NCI-H128 (cell line): ENCODE measurements around the gene CCDC7.
"Not testable (repeated sequence)": the region's sequence is repeated elsewhere in the genome, so short reads cannot be mapped to it uniquely, and the experiment has no call there.

ENCODE experiments used
- DNase-seq: peaks from one replicate; lab custom pipeline; 2025; ENCODE audit not compliant: unreplicated experiment; lab: John Stamatoyannopoulos, UW

Gene CCDC7

DNA sequence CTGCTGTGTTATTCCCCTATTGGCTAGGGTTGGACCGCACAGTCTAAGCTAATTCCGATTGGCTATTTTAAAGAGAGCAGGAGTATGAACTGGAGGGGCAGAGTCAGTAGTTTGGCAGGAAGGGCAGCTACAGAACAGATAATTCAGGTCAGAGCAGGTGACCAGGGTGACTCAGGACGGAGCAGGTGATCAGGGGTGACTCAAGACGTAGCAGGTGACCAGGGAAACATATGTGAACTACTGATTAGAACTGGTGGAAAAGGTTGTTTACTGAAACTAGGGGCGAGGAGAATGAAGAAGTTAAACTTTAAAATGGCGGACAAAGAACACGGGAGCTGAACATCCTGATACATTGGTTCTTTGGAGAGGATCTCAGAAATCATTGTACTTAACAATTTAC is 102.3 kb downstream of the CCDC7 start:
- DNase-seq, result no peak

- DNase-seq, result no peak
These were observed 110.9 kb downstream of the CCDC7 start for GRCh38 chr10:32556783-32557395.

DNA sequence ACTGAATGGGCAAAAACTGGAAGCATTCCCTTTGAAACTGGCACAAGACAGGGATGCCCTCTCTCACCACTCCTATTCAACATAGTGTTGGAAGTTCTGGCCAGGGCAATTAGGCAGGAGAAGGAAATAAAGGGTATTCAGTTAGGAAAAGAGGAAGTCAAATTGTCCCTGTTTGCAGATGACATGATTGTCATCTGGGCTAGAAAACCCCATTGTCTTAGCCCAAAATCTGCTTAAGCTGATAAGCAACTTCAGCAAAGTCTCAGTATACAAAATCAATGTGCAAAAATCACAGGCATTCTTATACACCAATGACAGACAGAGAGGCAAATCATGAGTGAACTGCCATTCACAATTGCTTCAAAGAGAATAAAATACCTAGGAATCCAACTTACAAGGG is 116.8 kb downstream of the CCDC7 start:
- not testable (repeated sequence) for DNase-seq

- no peak for DNase-seq
These were observed 131.5 kb downstream of the CCDC7 start for GRCh38 chr10:32577448-32577847.

GRCh38 chr10:32582946-32583345 is 137.0 kb downstream of the CCDC7 start:
- DNase-seq, result no peak

GRCh38 chr10:32598022-32598421 is 152.1 kb downstream of the CCDC7 start:
- DNase-seq, result not testable (repeated sequence)

- DNase-seq, result no peak
These were observed 154.4 kb downstream of the CCDC7 start for GRCh38 chr10:32600317-32600716.

GRCh38 chr10:32601562-32601961 is 155.6 kb downstream of the CCDC7 start:
- not testable (repeated sequence) for DNase-seq

GRCh38 chr10:32605787-32606186 is 159.8 kb downstream of the CCDC7 start:
- no peak for DNase-seq

GRCh38 chr10:32610543-32610942 is 164.6 kb downstream of the CCDC7 start:
- not testable (repeated sequence) for DNase-seq

DNA sequence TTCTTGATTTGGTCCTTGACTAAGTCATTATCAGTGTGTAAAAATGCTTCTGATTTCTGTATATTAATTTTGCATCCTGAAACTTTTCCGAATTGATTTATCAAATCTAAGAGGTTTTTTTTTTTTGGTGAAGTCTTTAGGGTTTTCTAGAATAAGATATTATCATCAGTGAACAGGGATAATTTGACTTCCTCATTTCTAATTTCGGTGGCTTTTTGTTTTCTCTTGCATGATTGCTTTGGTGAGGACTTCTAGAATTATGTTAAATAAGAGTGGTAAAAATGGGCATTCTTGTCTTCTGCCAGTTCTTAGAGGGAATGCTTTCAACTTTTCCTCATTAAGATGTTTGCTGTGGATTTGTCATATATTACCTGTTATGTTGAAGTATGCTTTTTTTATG is 170.5 kb downstream of the CCDC7 start:
- no peak for DNase-seq

GRCh38 chr10:32618482-32618881 is 172.5 kb downstream of the CCDC7 start:
- DNase-seq, result no peak

GRCh38 chr10:32621969-32622368 is 176.0 kb downstream of the CCDC7 start:
- no peak for DNase-seq

DNA sequence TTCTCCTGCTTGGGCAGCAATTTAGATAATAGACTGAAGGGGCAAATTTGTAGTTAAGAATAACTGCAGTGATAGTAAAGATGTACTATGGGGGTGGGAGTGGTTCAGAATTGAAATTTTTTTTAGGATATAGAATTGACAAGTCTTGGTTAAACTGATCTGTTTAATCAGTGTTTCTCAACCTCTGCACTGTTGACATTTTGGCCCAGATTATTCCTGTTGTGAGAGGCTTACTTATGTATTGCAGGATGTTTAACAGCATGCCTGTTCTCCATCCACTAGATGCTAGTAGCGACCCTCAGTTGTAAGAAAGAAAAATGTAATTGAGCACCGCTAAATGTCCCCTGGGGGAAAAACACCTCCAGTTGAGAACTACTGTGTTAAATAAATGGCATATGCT is 176.5 kb downstream of the CCDC7 start:
- no peak for DNase-seq

- DNase-seq, result no peak
These were observed 181.2 kb downstream of the CCDC7 start for GRCh38 chr10:32627183-32627582.

DNA sequence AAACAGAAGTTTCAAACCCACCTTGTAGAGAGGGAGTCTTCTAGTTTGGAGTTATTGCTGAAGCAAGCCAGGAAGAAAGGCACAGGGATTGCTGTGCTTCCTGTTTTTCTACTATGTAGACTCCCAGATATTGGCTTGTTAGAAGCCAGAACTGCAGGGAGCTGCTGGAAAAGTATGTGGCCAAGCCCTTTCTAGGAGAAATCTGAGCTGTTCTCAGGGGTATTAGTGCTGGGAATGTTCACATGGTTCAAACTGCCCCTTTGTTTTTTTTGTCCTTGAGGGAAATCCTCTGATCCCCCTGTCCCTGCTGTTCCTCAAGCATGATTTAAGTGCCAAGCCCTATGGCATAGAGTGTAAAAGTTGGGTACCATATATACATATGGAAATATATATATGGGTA is 184.0 kb downstream of the CCDC7 start:
- no peak for DNase-seq

DNA sequence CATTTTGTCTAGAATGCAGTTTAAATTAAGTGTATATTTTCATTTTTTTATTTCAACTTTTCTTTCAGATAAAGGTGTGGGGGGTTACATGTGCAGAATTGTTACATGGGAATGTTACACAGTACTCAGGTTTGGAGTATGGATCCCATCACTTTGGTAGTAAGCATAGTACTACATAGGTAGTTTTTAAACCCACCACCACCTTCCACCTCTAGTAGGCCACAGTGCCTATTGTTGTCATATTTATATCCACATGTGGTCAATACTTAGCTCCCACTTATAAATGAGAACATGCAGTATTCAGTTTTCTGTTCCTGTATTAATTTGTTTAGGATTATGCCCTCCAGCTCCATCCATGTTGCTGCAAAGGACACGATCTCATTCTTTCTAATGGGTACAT is 200.6 kb downstream of the CCDC7 start:
- DNase-seq, result no peak

GRCh38 chr10:32650246-32650655 is 204.3 kb downstream of the CCDC7 start:
- DNase-seq, result no peak

GRCh38 chr10:32657430-32657829 is 211.5 kb downstream of the CCDC7 start:
- not testable (repeated sequence) for DNase-seq

DNA sequence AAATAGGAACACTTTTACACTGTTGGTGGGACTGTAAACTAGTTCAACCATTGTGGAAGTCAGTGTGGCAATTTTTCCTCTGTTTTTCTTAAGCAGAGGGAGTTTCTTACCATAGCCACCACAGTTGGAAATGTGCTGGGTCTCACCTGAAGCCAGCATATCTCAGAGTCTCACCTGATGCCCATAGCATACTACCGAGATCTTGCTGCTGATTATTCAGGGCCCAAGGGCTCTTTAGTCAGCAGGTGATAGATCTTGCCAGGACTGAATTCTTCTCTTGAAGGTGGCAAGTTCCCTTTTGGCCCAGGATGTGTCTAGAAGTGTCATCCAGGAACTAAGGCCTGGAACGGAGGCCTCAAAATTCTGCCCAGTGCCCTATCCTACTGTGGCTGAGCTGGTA is 215.4 kb downstream of the CCDC7 start:
- DNase-seq, result no peak

DNA sequence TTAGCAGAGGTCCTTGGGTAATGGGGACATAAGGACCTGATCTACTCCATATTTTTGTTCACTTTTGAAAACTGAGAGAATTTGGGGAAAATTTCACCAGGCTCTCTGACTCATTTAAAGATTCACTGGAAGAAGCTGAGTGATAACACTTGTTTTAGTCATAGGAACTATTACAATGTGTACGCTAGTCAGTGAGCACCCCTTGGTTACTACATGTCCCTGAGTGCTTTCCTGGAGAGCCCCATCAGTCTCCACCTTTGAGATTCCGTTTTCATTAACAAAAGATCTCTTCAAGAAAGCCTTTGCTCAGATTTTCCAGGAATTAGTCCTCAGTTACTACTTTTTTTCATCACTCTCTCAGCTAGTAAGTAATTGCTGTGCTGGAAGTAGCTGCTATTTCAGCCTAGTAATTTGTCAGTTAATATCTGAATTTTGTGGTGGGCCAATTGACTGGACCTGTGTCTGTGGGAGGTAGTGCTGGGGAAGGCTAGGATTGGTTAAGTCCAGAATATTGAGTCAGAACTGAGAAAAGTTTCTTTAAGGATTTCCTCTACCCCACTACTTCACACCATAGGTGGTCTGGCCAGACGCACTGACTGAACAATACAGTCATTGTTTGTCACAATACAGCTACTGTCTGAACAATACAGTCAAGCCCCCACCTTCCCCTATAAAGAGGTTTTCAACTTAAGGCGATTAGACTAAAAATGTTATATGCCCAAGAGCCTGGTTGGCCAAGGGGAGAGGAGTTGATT is 235.0 kb downstream of the CCDC7 start:
- no peak for DNase-seq

- DNase-seq, result no peak
These were observed 238.4 kb downstream of the CCDC7 start for GRCh38 chr10:32684291-32684690.

GRCh38 chr10:32687116-32687515 is 241.2 kb downstream of the CCDC7 start:
- no peak for DNase-seq
